Measurements from ENCODE around the gene TCOF1.

GRCh38 chr5:150391064-150391834 lies 33.8 kb downstream of the TCOF1 start:
- TF ChIP-seq, protein P1, sequence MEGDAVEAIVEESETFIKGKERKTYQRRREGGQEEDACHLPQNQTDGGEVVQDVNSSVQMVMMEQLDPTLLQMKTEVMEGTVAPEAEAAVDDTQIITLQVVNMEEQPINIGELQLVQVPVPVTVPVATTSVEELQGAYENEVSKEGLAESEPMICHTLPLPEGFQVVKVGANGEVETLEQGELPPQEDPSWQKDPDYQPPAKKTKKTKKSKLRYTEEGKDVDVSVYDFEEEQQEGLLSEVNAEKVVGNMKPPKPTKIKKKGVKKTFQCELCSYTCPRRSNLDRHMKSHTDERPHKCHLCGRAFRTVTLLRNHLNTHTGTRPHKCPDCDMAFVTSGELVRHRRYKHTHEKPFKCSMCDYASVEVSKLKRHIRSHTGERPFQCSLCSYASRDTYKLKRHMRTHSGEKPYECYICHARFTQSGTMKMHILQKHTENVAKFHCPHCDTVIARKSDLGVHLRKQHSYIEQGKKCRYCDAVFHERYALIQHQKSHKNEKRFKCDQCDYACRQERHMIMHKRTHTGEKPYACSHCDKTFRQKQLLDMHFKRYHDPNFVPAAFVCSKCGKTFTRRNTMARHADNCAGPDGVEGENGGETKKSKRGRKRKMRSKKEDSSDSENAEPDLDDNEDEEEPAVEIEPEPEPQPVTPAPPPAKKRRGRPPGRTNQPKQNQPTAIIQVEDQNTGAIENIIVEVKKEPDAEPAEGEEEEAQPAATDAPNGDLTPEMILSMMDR (IDR thresholded peaks at IDR 0.05; ENCODE audit: insufficient read depth, low read length, poor library complexity, severe bottlenecking), result no peak
- no peak for TF ChIP-seq EZH2phosphoT487 (conservative IDR thresholded peaks at IDR 0.05; ENCODE audit: low read length)

Measured in SU-DHL-6 (cell line).